Neural progenitor cell (in vitro differentiated cells): Measurements from ENCODE around the gene METRNL. TPM values are rescaled to one million over a fixed set of nuclear protein-coding genes. Genes with fewer than 3 reads are reported as not detected.

ENCODE experiments used
- DNase-seq: peaks from one replicate; pipeline ENCODE4 v3.0.0-alpha.2; 2016; ENCODE audit warnings: low spot score
- H2AFZ ChIP-seq: fragments of 200-600 bp; sonication (generic); replicated peaks from 2 replicates; pipeline ENCODE4 v1.6.1; 2016; ENCODE audit warnings: antibody characterized with exemption
- H3F3A ChIP-seq: fragments of 200-600 bp; sonication (generic); 2 replicates; pipeline ENCODE4 v1.6.1; 2016; ENCODE audit warnings: antibody characterized with exemption, low read depth
- H3K27ac ChIP-seq: fragments of 200-600 bp; sonication (generic); 2 replicates; pipeline ENCODE4 v1.5.1; 2016; ENCODE audit warnings: mild to moderate bottlenecking
- H3K27me3 ChIP-seq: fragments of 200-600 bp; sonication (generic); 2 replicates; pipeline ENCODE4 v1.6.1; 2016; ENCODE audit warnings: mild to moderate bottlenecking, moderate library complexity
- H3K36me3 ChIP-seq: fragments of 200-600 bp; sonication (generic); 2 replicates; pipeline ENCODE4 v1.5.1; 2016
- H3K4me1 ChIP-seq: fragments of 200-600 bp; sonication (generic); 2 replicates; pipeline ENCODE4 v1.6.1; 2016; ENCODE audit warnings: mixed run types
- H3K4me2 ChIP-seq: fragments of 200-600 bp; sonication (generic); 2 replicates; pipeline ENCODE4 v1.6.1; 2016
- H3K4me3 ChIP-seq: fragments of 200-600 bp; sonication (generic); 2 replicates; pipeline ENCODE4 v1.5.1; 2016
- H3K79me2 ChIP-seq: fragments of 200-600 bp; sonication (generic); 2 replicates; pipeline ENCODE4 v1.6.1; 2016; ENCODE audit warnings: low read depth
- H3K9ac ChIP-seq: fragments of 200-600 bp; sonication (generic); 2 replicates; pipeline ENCODE4 v1.6.1; 2016
- H3K9me3 ChIP-seq: fragments of 200-600 bp; sonication (generic); 2 replicates; pipeline ENCODE4 v1.5.1; 2016; ENCODE audit warnings: low read depth
- H4K20me1 ChIP-seq: fragments of 200-600 bp; sonication (generic); 2 replicates; pipeline ENCODE4 v1.6.1; 2016; ENCODE audit warnings: low read depth
- H3K27ac Mint-ChIP-seq: 3 replicates; pipeline ENCODE4 v1.8.0; 2021; ENCODE audit warnings: mixed read lengths
- H3K27me3 Mint-ChIP-seq: 2 replicates; pipeline ENCODE4 v1.8.0; 2022; ENCODE audit warnings: low read depth, mild to moderate bottlenecking, inconsistent platforms, moderate library complexity, mixed read lengths; ENCODE audit not compliant: insufficient read depth
- H3K36me3 Mint-ChIP-seq: 3 replicates; pipeline ENCODE4 v1.8.0; 2021; ENCODE audit warnings: mixed read lengths
- H3K4me1 Mint-ChIP-seq: 3 replicates; pipeline ENCODE4 v1.8.0; 2021; ENCODE audit warnings: mixed read lengths
- H3K4me3 Mint-ChIP-seq: 3 replicates; pipeline ENCODE4 v1.8.0; 2021; ENCODE audit warnings: mild to moderate bottlenecking, moderate library complexity, mixed read lengths
- H3K9me3 Mint-ChIP-seq: 3 replicates; pipeline ENCODE4 v1.8.0; 2020; ENCODE audit warnings: mixed read lengths
- EZH2 ChIP-seq: fragments of 200-600 bp; sonication (generic); IDR thresholded peaks from 2 replicates; pipeline ENCODE4 v1.6.1; 2017; ENCODE audit warnings: antibody characterized with exemption, mild to moderate bottlenecking, moderate library complexity
- EZH2phosphoT487 ChIP-seq: fragments of 200-600 bp; sonication (generic); IDR thresholded peaks from 2 replicates; pipeline ENCODE4 v1.6.1; 2017; ENCODE audit warnings: antibody characterized with exemption
- total RNA-seq: library from RNA; depleted of rRNA; stranded (reverse); fragments of >200 nt; gene quantifications from 2 replicates; pipeline ENCODE4 v1.2.3, GENCODE V29; 2015; ENCODE audit warnings: low replicate concordance
- TF ChIP-seq, protein P1 (sequence below): fragments of 200-600 bp; sonication (generic); IDR thresholded peaks from 2 replicates; pipeline ENCODE4 v1.5.1; 2017; ENCODE audit warnings: antibody characterized with exemption, mild to moderate bottlenecking

The METRNL gene
- total RNA-seq, 1 donor from 2014 or later: 3.6 TPM

GRCh38 chr17:83111516-83112282 is 32.3 kb downstream of the METRNL start:
- Histone ChIP-seq H3K9ac (no peak overlapping the region), H3K79me2 (no peaks in the 10 kb centered on the region), H3K4me1 (no peaks in the 10 kb centered on the region), H3K9me3 (no peaks in the 10 kb centered on the region), H3K4me3 (no peak overlapping the region), H3K36me3 (no peaks in the 10 kb centered on the region), H3K27me3 (no peaks in the 10 kb centered on the region), H3K27ac (no peak overlapping the region), H3F3A (no peaks in the 10 kb centered on the region), H2AFZ (no peak overlapping the region), H4K20me1 (no peaks in the 10 kb centered on the region), H3K4me2 (no peak overlapping the region)
- H3K27me3 Mint-ChIP-seq: peaks cover 16% of the 10 kb centered on the region
- no peak overlapping the region for H3K4me3 Mint-ChIP-seq
- H3K4me1 Mint-ChIP-seq: peaks cover 36% of the 10 kb centered on the region
- H3K9me3 Mint-ChIP-seq: peaks cover 10% of the 10 kb centered on the region
- TF ChIP-seq, protein P1, sequence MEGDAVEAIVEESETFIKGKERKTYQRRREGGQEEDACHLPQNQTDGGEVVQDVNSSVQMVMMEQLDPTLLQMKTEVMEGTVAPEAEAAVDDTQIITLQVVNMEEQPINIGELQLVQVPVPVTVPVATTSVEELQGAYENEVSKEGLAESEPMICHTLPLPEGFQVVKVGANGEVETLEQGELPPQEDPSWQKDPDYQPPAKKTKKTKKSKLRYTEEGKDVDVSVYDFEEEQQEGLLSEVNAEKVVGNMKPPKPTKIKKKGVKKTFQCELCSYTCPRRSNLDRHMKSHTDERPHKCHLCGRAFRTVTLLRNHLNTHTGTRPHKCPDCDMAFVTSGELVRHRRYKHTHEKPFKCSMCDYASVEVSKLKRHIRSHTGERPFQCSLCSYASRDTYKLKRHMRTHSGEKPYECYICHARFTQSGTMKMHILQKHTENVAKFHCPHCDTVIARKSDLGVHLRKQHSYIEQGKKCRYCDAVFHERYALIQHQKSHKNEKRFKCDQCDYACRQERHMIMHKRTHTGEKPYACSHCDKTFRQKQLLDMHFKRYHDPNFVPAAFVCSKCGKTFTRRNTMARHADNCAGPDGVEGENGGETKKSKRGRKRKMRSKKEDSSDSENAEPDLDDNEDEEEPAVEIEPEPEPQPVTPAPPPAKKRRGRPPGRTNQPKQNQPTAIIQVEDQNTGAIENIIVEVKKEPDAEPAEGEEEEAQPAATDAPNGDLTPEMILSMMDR: no peak
- TF ChIP-seq EZH2phosphoT487: no peak
- TF ChIP-seq EZH2: no peak
- no peaks in the 10 kb centered on the region for H3K36me3 Mint-ChIP-seq
- no peak for DNase-seq
- peak overlapping the region; percentile 65 for H3K27ac Mint-ChIP-seq

- Histone ChIP-seq H3K9ac (no peak overlapping the region), H3K27ac (no peak overlapping the region), H3K4me2 (no peak overlapping the region), H3K4me3 (no peak overlapping the region), H3K27me3 (peaks cover 7% of the 10 kb centered on the region), H2AFZ (no peak overlapping the region), H3K79me2 (no peaks in the 10 kb centered on the region), H3K36me3 (no peaks in the 10 kb centered on the region), H3K9me3 (no peaks in the 10 kb centered on the region), H4K20me1 (no peaks in the 10 kb centered on the region), H3F3A (no peaks in the 10 kb centered on the region), H3K4me1 (peaks cover 3% of the 10 kb centered on the region)
- H3K36me3 Mint-ChIP-seq: no peaks in the 10 kb centered on the region
- no peak overlapping the region for H3K4me3 Mint-ChIP-seq
- H3K27ac Mint-ChIP-seq: peak overlapping the region; percentile 86
- TF ChIP-seq, protein P1: no peak
- TF ChIP-seq EZH2phosphoT487: no peak
- no peak for TF ChIP-seq EZH2
- DNase-seq: no peak
- H3K27me3 Mint-ChIP-seq: peaks cover 15% of the 10 kb centered on the region
- peaks cover 44% of the 10 kb centered on the region for H3K4me1 Mint-ChIP-seq
- peaks cover 5% of the 10 kb centered on the region for H3K9me3 Mint-ChIP-seq
These were observed 34.0 kb downstream of the METRNL start for GRCh38 chr17:83113381-83113780.

DNA sequence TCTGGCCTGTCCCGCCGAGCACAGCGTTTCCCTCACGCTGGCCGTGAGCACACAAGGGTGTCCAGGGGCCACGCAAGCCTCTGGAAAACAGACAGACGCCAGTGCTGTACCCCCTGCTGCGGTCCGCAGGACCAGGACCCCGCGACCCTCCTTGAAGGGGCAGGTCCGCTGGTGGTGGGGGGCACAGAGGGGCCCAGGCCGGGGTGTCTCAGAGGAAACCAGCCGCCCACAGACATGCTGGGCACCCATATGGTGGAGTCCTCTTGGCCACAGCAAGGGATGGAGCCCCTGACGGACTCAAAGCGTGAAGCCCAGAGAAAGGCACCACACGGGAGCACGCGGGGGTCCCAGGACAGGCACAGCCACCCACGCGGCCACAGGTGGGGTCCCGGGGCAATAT is 34.4 kb downstream of the METRNL start:
- H3K4me2 ChIP-seq: no peak overlapping the region
- H3K27ac ChIP-seq: no peak overlapping the region
- H3K9me3 ChIP-seq: no peaks in the 10 kb centered on the region
- peaks cover 11% of the 10 kb centered on the region for H3K27me3 ChIP-seq
- no peaks in the 10 kb centered on the region for H3K36me3 ChIP-seq
- Mint-ChIP-seq H3K4me3 (no peak overlapping the region), H3K36me3 (no peaks in the 10 kb centered on the region), H3K27ac (peak overlapping the region; percentile 86), H3K27me3 (peaks cover 16% of the 10 kb centered on the region), H3K9me3 (peaks cover 3% of the 10 kb centered on the region), H3K4me1 (peaks cover 47% of the 10 kb centered on the region)
- no peak overlapping the region for H2AFZ ChIP-seq
- no peak overlapping the region for H3K4me3 ChIP-seq
- H3F3A ChIP-seq: no peaks in the 10 kb centered on the region
- TF ChIP-seq EZH2: no peak
- TF ChIP-seq, protein P1: no peak
- no peak for TF ChIP-seq EZH2phosphoT487
- peaks cover 7% of the 10 kb centered on the region for H3K4me1 ChIP-seq
- no peak for DNase-seq
- H3K79me2 ChIP-seq: no peaks in the 10 kb centered on the region
- H4K20me1 ChIP-seq: no peaks in the 10 kb centered on the region
- H3K9ac ChIP-seq: no peak overlapping the region
